ENCODE results near the gene ENAM.

DNA sequence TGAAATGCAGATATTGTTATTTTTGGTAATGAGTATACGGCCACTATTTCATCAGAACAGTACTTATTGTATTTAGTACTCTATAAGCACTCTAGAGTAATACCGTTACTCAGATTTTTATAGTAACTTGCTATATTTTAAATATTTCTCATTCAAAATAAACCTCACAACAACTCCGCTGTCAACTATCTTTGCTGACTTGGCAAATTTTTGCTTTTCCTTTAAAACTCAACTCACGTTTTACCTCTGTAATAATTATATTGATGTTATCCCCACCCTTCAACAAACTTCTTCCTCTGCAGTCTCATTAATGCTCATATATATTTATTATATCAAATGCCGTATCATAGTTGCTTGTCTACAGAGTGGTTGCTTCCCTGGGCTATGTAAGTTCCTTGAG is 28.8 kb downstream of the ENAM start:
- TF ChIP-seq POLR2A (IDR thresholded peaks at IDR 0.05) (no peak), POLR2AphosphoS5 (IDR thresholded peaks at IDR 0.05; ENCODE audit: insufficient read depth in 1 of 2, low read depth in 1 of 2) (no peak)

Measured in vagina (tissue), 2 donors.